ENCODE results near the gene SHISA9. TPM values are rescaled to one million over a fixed set of nuclear protein-coding genes. Genes with fewer than 3 reads are reported as not detected.

The SHISA9 gene
- polyA plus RNA-seq, 1 of the 3 experiments (the other 2 are of a cell fraction): 0.02 TPM

DNA sequence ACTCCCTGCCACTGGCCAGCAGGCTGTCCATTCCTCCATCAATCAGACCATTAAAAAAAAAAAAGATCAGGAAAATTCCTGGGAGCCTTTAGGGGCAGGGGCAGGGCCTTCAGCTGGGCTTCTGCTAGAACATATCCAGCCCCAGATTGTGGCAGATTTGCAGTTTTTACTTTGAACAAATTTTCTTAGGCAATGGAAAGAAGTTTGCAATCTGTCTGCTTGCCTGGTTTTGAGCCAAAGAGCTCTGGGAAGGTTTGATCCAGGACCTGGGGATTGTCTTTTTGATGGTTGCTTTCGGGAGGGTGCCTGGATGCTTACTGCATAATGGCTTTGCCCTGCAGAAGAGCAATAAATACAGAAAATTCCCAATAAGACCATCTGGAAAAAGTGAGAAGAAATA is 145.9 kb downstream of the SHISA9 start (continued):
- TF ChIP-seq, protein P1, sequence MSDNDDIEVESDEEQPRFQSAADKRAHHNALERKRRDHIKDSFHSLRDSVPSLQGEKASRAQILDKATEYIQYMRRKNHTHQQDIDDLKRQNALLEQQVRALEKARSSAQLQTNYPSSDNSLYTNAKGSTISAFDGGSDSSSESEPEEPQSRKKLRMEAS (IDR thresholded peaks at IDR 0.05; ENCODE audit: low read depth): no peak
- TF ChIP-seq RXRA (IDR thresholded peaks at IDR 0.05; ENCODE audit: borderline replicate concordance, low read depth) (no peak), TCF12 (IDR thresholded peaks at IDR 0.05) (no peak), SIN3A (IDR thresholded peaks at IDR 0.05; ENCODE audit: borderline replicate concordance, low read depth, low read length) (no peak), ELF1 (IDR thresholded peaks at IDR 0.05) (no peak)
- TF ChIP-seq, protein P2, sequence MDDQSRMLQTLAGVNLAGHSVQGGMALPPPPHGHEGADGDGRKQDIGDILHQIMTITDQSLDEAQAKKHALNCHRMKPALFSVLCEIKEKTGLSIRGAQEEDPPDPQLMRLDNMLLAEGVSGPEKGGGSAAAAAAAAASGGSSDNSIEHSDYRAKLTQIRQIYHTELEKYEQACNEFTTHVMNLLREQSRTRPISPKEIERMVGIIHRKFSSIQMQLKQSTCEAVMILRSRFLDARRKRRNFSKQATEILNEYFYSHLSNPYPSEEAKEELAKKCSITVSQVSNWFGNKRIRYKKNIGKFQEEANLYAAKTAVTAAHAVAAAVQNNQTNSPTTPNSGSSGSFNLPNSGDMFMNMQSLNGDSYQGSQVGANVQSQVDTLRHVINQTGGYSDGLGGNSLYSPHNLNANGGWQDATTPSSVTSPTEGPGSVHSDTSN (IDR thresholded peaks at IDR 0.05): no peak

DNA sequence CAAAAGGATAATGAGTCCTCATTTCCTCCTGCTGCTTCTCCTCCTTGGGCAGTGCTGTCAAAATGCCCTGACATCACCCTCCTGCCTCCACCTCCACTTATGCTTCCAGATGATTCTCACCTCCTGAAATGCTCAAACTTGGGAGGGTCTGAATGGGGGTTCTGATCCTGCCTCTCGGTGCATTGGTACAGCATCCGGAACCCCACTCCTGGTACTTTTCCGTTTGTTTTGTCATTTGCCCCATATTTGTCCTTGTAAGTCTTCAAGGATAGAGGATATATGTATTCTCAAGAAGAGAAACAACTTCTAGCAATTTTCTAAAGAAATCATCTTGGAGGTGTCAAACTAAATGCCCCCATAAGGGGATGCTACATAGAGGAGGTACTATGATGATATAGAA is 148.3 kb downstream of the SHISA9 start:
- H3K4me2 ChIP-seq: no peak overlapping the region
- 27% methylated on average over 3 of the region's 3 CpGs for WGBS (ENCODE audit: low lambda C conversion rate)
- DNase-seq: no peak
- H3K4me1 ChIP-seq (ENCODE audit: control insufficient read depth in 1 of 2, insufficient read depth in 2 of 2, low read depth in 1 of 2, low read length in 1 of 2): no peaks in the 10 kb centered on the region
- H3K79me2 ChIP-seq (ENCODE audit: insufficient read depth): no peaks in the 10 kb centered on the region
- no peaks in the 10 kb centered on the region for H4K20me1 ChIP-seq (ENCODE audit: insufficient read depth)
- H3K4me3 ChIP-seq (ENCODE audit: low read depth in 2 of 2, low read length in 1 of 2): no peak overlapping the region
- H3K9me2 ChIP-seq: no peaks in the 10 kb centered on the region
- H3K9me3 ChIP-seq: no peaks in the 10 kb centered on the region
- POLR2A ChIA-PET: no interaction called here
- CTCF ChIA-PET: interaction anchor here (1.1 kb wide), 1 partner anchor 466 kb away, joined by 3 read pairs; no protein-coding TSS in a partner anchor
- no peaks in the 10 kb centered on the region for H3K27me3 ChIP-seq (ENCODE audit: insufficient read depth)
- H2AFZ ChIP-seq (ENCODE audit: low read depth): no peak overlapping the region
- TF ChIP-seq CHD2 (IDR thresholded peaks at IDR 0.05; ENCODE audit: low read length, partially characterized antibody) (no peak), MXI1 (IDR thresholded peaks at IDR 0.05; ENCODE audit: low read depth, low read length) (no peak), RFX5 (IDR thresholded peaks at IDR 0.05; ENCODE audit: low read length) (no peak), TAF1 (IDR thresholded peaks at IDR 0.05; ENCODE audit: borderline replicate concordance, low read depth, low read length) (no peak), EP300 (IDR thresholded peaks at IDR 0.05; ENCODE audit: borderline replicate concordance in 1 of 2, low read depth in 1 of 2, low read length in 1 of 2) (no peak), NFIC (IDR thresholded peaks at IDR 0.05; ENCODE audit: borderline replicate concordance) (no peak), TEAD4 (IDR thresholded peaks at IDR 0.05; ENCODE audit: borderline replicate concordance, insufficient read depth) (no peak), FOXJ3 (CRISPR knock-in tag; IDR thresholded peaks at IDR 0.05) (no peak), POLR2AphosphoS5 (IDR thresholded peaks at IDR 0.05; ENCODE audit: low read depth, low read length) (no peak), SIN3A (IDR thresholded peaks at IDR 0.05; ENCODE audit: borderline replicate concordance, low read depth, low read length) (no peak), RXRA (IDR thresholded peaks at IDR 0.05; ENCODE audit: borderline replicate concordance, low read depth) (no peak)
- TF ChIP-seq, protein P3, sequence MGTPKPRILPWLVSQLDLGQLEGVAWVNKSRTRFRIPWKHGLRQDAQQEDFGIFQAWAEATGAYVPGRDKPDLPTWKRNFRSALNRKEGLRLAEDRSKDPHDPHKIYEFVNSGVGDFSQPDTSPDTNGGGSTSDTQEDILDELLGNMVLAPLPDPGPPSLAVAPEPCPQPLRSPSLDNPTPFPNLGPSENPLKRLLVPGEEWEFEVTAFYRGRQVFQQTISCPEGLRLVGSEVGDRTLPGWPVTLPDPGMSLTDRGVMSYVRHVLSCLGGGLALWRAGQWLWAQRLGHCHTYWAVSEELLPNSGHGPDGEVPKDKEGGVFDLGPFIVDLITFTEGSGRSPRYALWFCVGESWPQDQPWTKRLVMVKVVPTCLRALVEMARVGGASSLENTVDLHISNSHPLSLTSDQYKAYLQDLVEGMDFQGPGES (IDR thresholded peaks at IDR 0.05; ENCODE audit: low read depth, low read length): no peak
- TF ChIP-seq, protein P4, sequence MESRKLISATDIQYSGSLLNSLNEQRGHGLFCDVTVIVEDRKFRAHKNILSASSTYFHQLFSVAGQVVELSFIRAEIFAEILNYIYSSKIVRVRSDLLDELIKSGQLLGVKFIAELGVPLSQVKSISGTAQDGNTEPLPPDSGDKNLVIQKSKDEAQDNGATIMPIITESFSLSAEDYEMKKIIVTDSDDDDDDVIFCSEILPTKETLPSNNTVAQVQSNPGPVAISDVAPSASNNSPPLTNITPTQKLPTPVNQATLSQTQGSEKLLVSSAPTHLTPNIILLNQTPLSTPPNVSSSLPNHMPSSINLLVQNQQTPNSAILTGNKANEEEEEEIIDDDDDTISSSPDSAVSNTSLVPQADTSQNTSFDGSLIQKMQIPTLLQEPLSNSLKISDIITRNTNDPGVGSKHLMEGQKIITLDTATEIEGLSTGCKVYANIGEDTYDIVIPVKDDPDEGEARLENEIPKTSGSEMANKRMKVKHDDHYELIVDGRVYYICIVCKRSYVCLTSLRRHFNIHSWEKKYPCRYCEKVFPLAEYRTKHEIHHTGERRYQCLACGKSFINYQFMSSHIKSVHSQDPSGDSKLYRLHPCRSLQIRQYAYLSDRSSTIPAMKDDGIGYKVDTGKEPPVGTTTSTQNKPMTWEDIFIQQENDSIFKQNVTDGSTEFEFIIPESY (IDR thresholded peaks at IDR 0.05; ENCODE audit: borderline replicate concordance, low read depth): no peak
- TF ChIP-seq, protein P5, sequence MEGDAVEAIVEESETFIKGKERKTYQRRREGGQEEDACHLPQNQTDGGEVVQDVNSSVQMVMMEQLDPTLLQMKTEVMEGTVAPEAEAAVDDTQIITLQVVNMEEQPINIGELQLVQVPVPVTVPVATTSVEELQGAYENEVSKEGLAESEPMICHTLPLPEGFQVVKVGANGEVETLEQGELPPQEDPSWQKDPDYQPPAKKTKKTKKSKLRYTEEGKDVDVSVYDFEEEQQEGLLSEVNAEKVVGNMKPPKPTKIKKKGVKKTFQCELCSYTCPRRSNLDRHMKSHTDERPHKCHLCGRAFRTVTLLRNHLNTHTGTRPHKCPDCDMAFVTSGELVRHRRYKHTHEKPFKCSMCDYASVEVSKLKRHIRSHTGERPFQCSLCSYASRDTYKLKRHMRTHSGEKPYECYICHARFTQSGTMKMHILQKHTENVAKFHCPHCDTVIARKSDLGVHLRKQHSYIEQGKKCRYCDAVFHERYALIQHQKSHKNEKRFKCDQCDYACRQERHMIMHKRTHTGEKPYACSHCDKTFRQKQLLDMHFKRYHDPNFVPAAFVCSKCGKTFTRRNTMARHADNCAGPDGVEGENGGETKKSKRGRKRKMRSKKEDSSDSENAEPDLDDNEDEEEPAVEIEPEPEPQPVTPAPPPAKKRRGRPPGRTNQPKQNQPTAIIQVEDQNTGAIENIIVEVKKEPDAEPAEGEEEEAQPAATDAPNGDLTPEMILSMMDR (IDR thresholded peaks at IDR 0.05): no peak
- TF ChIP-seq, protein P6, sequence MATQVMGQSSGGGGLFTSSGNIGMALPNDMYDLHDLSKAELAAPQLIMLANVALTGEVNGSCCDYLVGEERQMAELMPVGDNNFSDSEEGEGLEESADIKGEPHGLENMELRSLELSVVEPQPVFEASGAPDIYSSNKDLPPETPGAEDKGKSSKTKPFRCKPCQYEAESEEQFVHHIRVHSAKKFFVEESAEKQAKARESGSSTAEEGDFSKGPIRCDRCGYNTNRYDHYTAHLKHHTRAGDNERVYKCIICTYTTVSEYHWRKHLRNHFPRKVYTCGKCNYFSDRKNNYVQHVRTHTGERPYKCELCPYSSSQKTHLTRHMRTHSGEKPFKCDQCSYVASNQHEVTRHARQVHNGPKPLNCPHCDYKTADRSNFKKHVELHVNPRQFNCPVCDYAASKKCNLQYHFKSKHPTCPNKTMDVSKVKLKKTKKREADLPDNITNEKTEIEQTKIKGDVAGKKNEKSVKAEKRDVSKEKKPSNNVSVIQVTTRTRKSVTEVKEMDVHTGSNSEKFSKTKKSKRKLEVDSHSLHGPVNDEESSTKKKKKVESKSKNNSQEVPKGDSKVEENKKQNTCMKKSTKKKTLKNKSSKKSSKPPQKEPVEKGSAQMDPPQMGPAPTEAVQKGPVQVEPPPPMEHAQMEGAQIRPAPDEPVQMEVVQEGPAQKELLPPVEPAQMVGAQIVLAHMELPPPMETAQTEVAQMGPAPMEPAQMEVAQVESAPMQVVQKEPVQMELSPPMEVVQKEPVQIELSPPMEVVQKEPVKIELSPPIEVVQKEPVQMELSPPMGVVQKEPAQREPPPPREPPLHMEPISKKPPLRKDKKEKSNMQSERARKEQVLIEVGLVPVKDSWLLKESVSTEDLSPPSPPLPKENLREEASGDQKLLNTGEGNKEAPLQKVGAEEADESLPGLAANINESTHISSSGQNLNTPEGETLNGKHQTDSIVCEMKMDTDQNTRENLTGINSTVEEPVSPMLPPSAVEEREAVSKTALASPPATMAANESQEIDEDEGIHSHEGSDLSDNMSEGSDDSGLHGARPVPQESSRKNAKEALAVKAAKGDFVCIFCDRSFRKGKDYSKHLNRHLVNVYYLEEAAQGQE (IDR thresholded peaks at IDR 0.05; ENCODE audit: low read depth, low read length): no peak
- TF ChIP-seq, protein P7, sequence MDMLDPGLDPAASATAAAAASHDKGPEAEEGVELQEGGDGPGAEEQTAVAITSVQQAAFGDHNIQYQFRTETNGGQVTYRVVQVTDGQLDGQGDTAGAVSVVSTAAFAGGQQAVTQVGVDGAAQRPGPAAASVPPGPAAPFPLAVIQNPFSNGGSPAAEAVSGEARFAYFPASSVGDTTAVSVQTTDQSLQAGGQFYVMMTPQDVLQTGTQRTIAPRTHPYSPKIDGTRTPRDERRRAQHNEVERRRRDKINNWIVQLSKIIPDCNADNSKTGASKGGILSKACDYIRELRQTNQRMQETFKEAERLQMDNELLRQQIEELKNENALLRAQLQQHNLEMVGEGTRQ (IDR thresholded peaks at IDR 0.05; ENCODE audit: borderline replicate concordance, low read depth, low read length): no peak
- H3K36me3 ChIP-seq (replicated peaks in 1 of 2; ENCODE audit: control insufficient read depth in 1 of 2, insufficient read depth in 2 of 2, low read length in 1 of 2): no peaks in the 10 kb centered on the region
- no peak overlapping the region for H3K9ac ChIP-seq
- H3K27ac ChIP-seq (ENCODE audit: low read depth in 2 of 2, low read length in 1 of 2): no peak overlapping the region
- no peaks in the 10 kb centered on the region for H3F3A ChIP-seq (replicated peaks; ENCODE audit: insufficient read depth)

Measured in SK-N-SH (cell line).